ENCODE results near the gene RGPD4. TPM values are rescaled to one million over a fixed set of nuclear protein-coding genes. Genes with fewer than 3 reads are reported as not detected.

RGPD4 gene
- total RNA-seq, 5 donors from 2014 or later (not counting 1 experiment from before 2014, with no cell fraction given): 0.06 to 0.37 (median 0.26) TPM; not detected in 1

DNA sequence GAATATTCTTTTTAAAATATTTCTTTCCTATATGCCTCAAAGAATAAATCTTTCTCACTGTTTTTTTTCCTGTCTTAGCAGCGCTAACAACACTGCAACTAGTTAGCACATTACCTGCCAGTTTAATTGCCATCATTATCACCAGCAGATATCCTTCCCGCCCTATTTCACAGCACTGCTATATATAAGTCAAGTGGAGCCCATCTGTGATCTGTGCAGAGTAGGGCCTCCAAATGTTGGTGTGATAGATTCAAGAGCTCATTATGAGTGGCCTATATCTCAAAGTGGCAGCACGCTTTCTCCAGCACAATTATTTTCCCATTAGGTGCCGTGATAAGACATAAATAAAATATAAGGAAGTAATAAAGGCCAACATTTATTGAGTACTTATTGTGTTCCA lies 19.8 kb upstream of the RGPD4 start:
- POLR2A ChIA-PET: no interaction called here

DNA sequence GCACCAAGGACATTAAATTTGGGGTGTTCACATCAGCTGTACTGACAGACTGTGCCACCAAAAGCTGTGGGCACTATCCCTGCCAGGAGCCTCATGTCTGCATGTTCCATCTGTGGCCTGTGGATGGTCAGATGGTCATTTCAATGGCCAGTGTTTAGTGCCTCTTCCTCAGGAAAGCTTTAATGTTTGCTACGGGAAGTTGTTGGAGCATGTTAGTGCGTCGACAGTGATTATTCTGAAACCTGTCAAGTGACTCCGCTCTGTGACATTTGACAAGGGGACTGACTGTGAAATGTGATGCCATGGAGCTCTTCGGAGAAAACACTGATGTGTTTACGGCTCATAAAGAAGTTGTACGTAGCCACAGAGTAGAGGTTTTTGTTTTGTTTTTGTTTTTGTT lies 18.7 kb upstream of the RGPD4 start:
- Mint-ChIP-seq H3K27ac (no peak overlapping the region), H3K9me3 (peaks cover 0 to 3% (median 2%) of the 10 kb centered on the region in 3 donors), H3K36me3 (no peaks in the 10 kb centered on the region), H3K4me3 (no peak overlapping the region), H3K27me3 (peaks cover 0 to 3% of the 10 kb centered on the region in 2 donors), H3K4me1 (no peaks in the 10 kb centered on the region)
- DNase-seq (no peak), ATAC-seq (replicated peaks in 1 of 4) (no peak)
- Histone ChIP-seq H3K36me3 (ENCODE audit: control insufficient read depth in 2 of 2, extremely low read depth in 1 of 2, insufficient read depth in 1 of 2, low read length in 1 of 2) (no peaks in the 10 kb centered on the region), H3K4me3 (ENCODE audit: control insufficient read depth in 1 of 2, extremely low read depth in 1 of 2, low read length in 1 of 2) (no peak overlapping the region), H3K27ac (ENCODE audit: low read length) (no peak overlapping the region), H3K9me3 (no peaks in the 10 kb centered on the region), H3K27me3 (replicated peaks in 1 of 2; ENCODE audit: control insufficient read depth in 2 of 2, extremely low read depth in 1 of 2, insufficient read depth in 2 of 2, low read length in 1 of 2) (no peaks in the 10 kb centered on the region), H3K4me1 (ENCODE audit: control insufficient read depth in 1 of 2, extremely low read depth in 1 of 2, insufficient read depth in 2 of 2, low read length in 2 of 2) (no peaks in the 10 kb centered on the region)
- WGBS (ENCODE audit: insufficient coverage): 87% methylated on average over 7 of the region's 7 CpGs
- ChIA-PET CTCF (interaction anchor here in 1 of 2 donors (0.5 kb wide), 1 partner anchor 789 kb away, joined by 17 read pairs; no protein-coding TSS in a partner anchor), POLR2A (no interaction called here)

More for the DNA sequence above, 19.8 kb upstream of the RGPD4 start:
- Histone ChIP-seq H3K4me1 (ENCODE audit: control insufficient read depth in 1 of 2, extremely low read depth in 1 of 2, insufficient read depth in 2 of 2, low read length in 2 of 2) (no peaks in the 10 kb centered on the region), H3K27me3 (replicated peaks in 1 of 2; ENCODE audit: control insufficient read depth in 2 of 2, extremely low read depth in 1 of 2, insufficient read depth in 2 of 2, low read length in 1 of 2) (no peaks in the 10 kb centered on the region), H3K4me3 (ENCODE audit: control insufficient read depth in 1 of 2, extremely low read depth in 1 of 2, low read length in 1 of 2) (no peak overlapping the region), H3K36me3 (ENCODE audit: control insufficient read depth in 2 of 2, extremely low read depth in 1 of 2, insufficient read depth in 1 of 2, low read length in 1 of 2) (no peaks in the 10 kb centered on the region), H3K9me3 (no peaks in the 10 kb centered on the region), H3K27ac (ENCODE audit: low read length) (no peak overlapping the region)
- no peaks in the 10 kb centered on the region for H3K36me3 Mint-ChIP-seq
- CTCF ChIA-PET: no interaction called here
- no peak overlapping the region for H3K27ac Mint-ChIP-seq
- no peak overlapping the region for H3K4me3 Mint-ChIP-seq
- no CpG with 5 or more reads among the region's 4 CpGs for WGBS (ENCODE audit: insufficient coverage)
- DNase-seq (no peak), ATAC-seq (replicated peaks in 1 of 4) (no peak)
- H3K9me3 Mint-ChIP-seq: peaks cover 0 to 6% (median 2%) of the 10 kb centered on the region in 3 donors
- no peaks in the 10 kb centered on the region for H3K4me1 Mint-ChIP-seq
- H3K27me3 Mint-ChIP-seq: peaks cover 0 to 3% of the 10 kb centered on the region in 2 donors

DNA sequence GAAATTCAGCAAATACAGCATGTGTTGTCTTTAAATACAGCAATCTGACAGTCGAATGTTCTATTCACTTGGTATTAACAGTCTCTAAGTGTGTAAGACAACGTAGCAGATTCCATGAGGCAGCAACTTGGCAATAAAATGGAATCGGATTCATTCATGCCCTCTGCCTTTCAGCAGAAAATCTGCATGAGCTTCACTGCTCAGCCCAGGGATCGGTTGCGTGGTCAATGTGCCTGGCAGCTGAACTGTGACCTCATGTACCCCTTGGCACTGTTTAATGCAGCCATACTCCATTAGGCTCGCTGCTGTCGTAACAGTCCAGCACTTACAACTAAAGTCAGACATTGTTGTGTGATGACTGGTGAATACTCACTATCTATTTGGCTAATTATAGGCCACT lies 17.7 kb upstream of the RGPD4 start:
- WGBS (ENCODE audit: insufficient coverage): 81% methylated on average over 5 of the region's 7 CpGs
- H3K4me3 ChIP-seq (ENCODE audit: control insufficient read depth in 1 of 2, extremely low read depth in 1 of 2, low read length in 1 of 2): no peak overlapping the region
- DNase-seq (no peak), ATAC-seq (replicated peaks in 1 of 4) (no peak)
- no peak overlapping the region for H3K27ac ChIP-seq (ENCODE audit: low read length)
- H3K9me3 Mint-ChIP-seq: peaks cover 0 to 2% (median 0%) of the 10 kb centered on the region in 3 donors
- no peak overlapping the region for H3K4me3 Mint-ChIP-seq
- H3K4me1 ChIP-seq (ENCODE audit: control insufficient read depth in 1 of 2, extremely low read depth in 1 of 2, insufficient read depth in 2 of 2, low read length in 2 of 2): no peaks in the 10 kb centered on the region
- H3K27me3 ChIP-seq (replicated peaks in 1 of 2; ENCODE audit: control insufficient read depth in 2 of 2, extremely low read depth in 1 of 2, insufficient read depth in 2 of 2, low read length in 1 of 2): no peaks in the 10 kb centered on the region
- no peaks in the 10 kb centered on the region for H3K4me1 Mint-ChIP-seq
- H3K27me3 Mint-ChIP-seq: peaks cover 0 to 3% of the 10 kb centered on the region in 2 donors
- ChIA-PET POLR2A (no interaction called here), CTCF (no interaction called here)
- no peak overlapping the region for H3K27ac Mint-ChIP-seq
- no peaks in the 10 kb centered on the region for H3K36me3 ChIP-seq (ENCODE audit: control insufficient read depth in 2 of 2, extremely low read depth in 1 of 2, insufficient read depth in 1 of 2, low read length in 1 of 2)
- H3K36me3 Mint-ChIP-seq: no peaks in the 10 kb centered on the region
- no peaks in the 10 kb centered on the region for H3K9me3 ChIP-seq

DNA sequence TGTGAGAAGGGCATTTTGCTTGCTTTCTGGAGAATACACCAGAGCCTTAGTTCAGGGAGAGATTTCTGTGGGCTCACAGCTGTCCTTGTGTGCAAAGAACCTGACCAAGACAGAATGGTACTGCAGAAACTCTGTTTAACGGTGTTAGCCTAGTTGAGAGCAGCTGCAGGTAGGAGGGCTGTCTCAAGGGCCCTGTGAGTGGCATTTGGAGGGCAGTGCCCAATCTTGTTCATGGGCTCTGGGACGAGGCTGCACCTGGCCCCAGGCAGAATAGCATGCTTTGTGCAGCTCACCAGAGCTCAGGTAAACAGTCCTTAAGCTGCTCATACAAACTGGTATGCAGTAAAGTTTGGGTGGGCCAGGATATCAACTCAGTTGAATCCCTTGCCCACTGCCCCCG lies 16.9 kb upstream of the RGPD4 start:
- ChIA-PET POLR2A (no interaction called here), CTCF (no interaction called here)
- H3K9me3 Mint-ChIP-seq: peaks cover 0 to 5% (median 3%) of the 10 kb centered on the region in 3 donors
- H3K27ac ChIP-seq (ENCODE audit: low read length): no peak overlapping the region
- no peaks in the 10 kb centered on the region for H3K36me3 Mint-ChIP-seq
- peaks cover 0 to 3% of the 10 kb centered on the region in 2 donors for H3K27me3 Mint-ChIP-seq
- DNase-seq (no peak), ATAC-seq (replicated peaks in 1 of 4) (no peak)
- no peaks in the 10 kb centered on the region for H3K9me3 ChIP-seq
- 54% methylated on average over 3 of the region's 3 CpGs for WGBS (ENCODE audit: insufficient coverage)
- H3K4me1 Mint-ChIP-seq: no peaks in the 10 kb centered on the region
- no peaks in the 10 kb centered on the region for H3K36me3 ChIP-seq (ENCODE audit: control insufficient read depth in 2 of 2, extremely low read depth in 1 of 2, insufficient read depth in 1 of 2, low read length in 1 of 2)
- H3K4me3 Mint-ChIP-seq: no peak overlapping the region
- H3K27ac Mint-ChIP-seq: no peak overlapping the region
- no peak overlapping the region for H3K4me3 ChIP-seq (ENCODE audit: control insufficient read depth in 1 of 2, extremely low read depth in 1 of 2, low read length in 1 of 2)
- H3K27me3 ChIP-seq (replicated peaks in 1 of 2; ENCODE audit: control insufficient read depth in 2 of 2, extremely low read depth in 1 of 2, insufficient read depth in 2 of 2, low read length in 1 of 2): no peaks in the 10 kb centered on the region
- H3K4me1 ChIP-seq (ENCODE audit: control insufficient read depth in 1 of 2, extremely low read depth in 1 of 2, insufficient read depth in 2 of 2, low read length in 2 of 2): no peaks in the 10 kb centered on the region

DNA sequence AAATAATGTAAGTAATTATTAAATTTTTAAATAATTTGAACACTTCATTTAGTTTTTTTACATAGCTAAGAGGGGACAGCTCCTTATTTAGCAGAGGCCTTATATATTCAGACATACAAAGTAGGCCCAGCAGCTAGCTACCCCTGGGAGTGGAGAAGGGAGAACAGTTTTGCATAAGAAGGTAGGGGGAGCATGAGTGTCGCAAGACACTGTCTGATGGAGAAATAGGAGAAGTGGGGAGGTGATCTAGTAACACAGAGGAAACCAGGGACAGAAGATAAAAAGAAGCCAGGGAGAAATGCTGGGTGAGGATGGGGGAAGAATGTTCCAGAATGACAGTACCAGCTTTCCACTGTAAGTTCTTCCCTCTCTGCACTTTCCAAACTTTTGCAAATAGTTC lies 16.0 kb upstream of the RGPD4 start:
- CTCF ChIA-PET: no interaction called here
- DNase-seq (no peak), ATAC-seq (replicated peaks in 1 of 4) (no peak)
- POLR2A ChIA-PET: no interaction called here
- Mint-ChIP-seq H3K9me3 (peaks cover 0 to 5% (median 3%) of the 10 kb centered on the region in 3 donors), H3K27ac (no peak overlapping the region), H3K27me3 (peaks cover 0 to 3% of the 10 kb centered on the region in 2 donors), H3K36me3 (no peaks in the 10 kb centered on the region), H3K4me1 (no peaks in the 10 kb centered on the region), H3K4me3 (no peak overlapping the region)
- no peak overlapping the region for H3K4me3 ChIP-seq (ENCODE audit: control insufficient read depth in 1 of 2, extremely low read depth in 1 of 2, low read length in 1 of 2)
- H3K4me1 ChIP-seq (ENCODE audit: control insufficient read depth in 1 of 2, extremely low read depth in 1 of 2, insufficient read depth in 2 of 2, low read length in 2 of 2): no peaks in the 10 kb centered on the region
- no peaks in the 10 kb centered on the region for H3K9me3 ChIP-seq
- H3K36me3 ChIP-seq (ENCODE audit: control insufficient read depth in 2 of 2, extremely low read depth in 1 of 2, insufficient read depth in 1 of 2, low read length in 1 of 2): no peaks in the 10 kb centered on the region
- 63% methylated on average over 1 of the region's 1 CpG for WGBS (ENCODE audit: insufficient coverage)
- H3K27ac ChIP-seq (ENCODE audit: low read length): no peak overlapping the region
- no peaks in the 10 kb centered on the region for H3K27me3 ChIP-seq (replicated peaks in 1 of 2; ENCODE audit: control insufficient read depth in 2 of 2, extremely low read depth in 1 of 2, insufficient read depth in 2 of 2, low read length in 1 of 2)

DNA sequence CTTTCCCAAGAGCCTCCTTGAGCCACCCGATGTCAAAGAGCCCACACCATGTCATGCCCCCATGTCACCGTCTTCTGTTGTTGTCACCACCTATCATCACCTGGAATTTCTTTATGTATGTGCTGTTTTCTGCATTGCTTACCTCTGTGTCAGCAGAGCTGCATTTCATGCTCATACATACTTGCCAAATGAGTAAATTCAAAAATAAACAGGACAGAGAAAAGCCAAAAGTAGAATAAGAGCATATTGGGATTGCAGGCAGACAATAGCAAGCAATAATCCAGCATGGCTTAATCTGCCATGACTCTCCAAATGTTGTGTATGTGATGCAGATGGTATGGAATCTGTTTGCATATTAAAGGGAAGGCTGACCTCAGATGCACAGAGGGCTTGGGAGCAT lies 15.3 kb upstream of the RGPD4 start:
- no peaks in the 10 kb centered on the region for H3K36me3 ChIP-seq (ENCODE audit: control insufficient read depth in 2 of 2, extremely low read depth in 1 of 2, insufficient read depth in 1 of 2, low read length in 1 of 2)
- 88% methylated on average over 1 of the region's 2 CpGs for WGBS (ENCODE audit: insufficient coverage)
- ChIA-PET CTCF (no interaction called here), POLR2A (no interaction called here)
- Mint-ChIP-seq H3K4me1 (no peaks in the 10 kb centered on the region), H3K27me3 (peaks cover 0 to 3% of the 10 kb centered on the region in 2 donors), H3K36me3 (no peaks in the 10 kb centered on the region), H3K9me3 (peaks cover 0 to 3% (median 3%) of the 10 kb centered on the region in 3 donors), H3K27ac (no peak overlapping the region), H3K4me3 (no peak overlapping the region)
- no peaks in the 10 kb centered on the region for H3K27me3 ChIP-seq (replicated peaks in 1 of 2; ENCODE audit: control insufficient read depth in 2 of 2, extremely low read depth in 1 of 2, insufficient read depth in 2 of 2, low read length in 1 of 2)
- no peaks in the 10 kb centered on the region for H3K4me1 ChIP-seq (ENCODE audit: control insufficient read depth in 1 of 2, extremely low read depth in 1 of 2, insufficient read depth in 2 of 2, low read length in 2 of 2)
- ATAC-seq (replicated peaks in 1 of 4) (no peak), DNase-seq (no peak)
- H3K27ac ChIP-seq (ENCODE audit: low read length): no peak overlapping the region
- no peak overlapping the region for H3K4me3 ChIP-seq (ENCODE audit: control insufficient read depth in 1 of 2, extremely low read depth in 1 of 2, low read length in 1 of 2)
- no peaks in the 10 kb centered on the region for H3K9me3 ChIP-seq

DNA sequence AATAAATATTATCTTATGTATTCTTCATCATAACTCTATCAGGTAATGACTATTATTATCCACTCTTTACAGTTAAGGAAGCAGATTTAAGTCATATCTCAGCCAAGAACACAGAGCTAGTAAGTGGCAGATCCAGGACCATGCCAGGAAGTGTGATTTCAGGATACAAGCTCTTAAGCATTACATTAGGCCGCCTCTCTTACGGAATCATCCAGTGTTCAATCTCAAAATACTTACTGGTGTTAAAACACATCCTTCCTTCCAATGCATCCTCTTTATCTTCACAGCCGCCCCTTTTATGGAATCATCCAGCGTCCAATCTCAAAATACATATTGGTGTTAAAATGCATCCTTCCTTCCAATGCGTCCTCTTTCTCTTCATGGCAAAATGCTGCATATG lies 14.7 kb upstream of the RGPD4 start:
- no peaks in the 10 kb centered on the region for H3K9me3 ChIP-seq
- DNase-seq: no peak
- POLR2A ChIA-PET: no interaction called here
- H3K36me3 ChIP-seq (ENCODE audit: control insufficient read depth in 2 of 2, extremely low read depth in 1 of 2, insufficient read depth in 1 of 2, low read length in 1 of 2): no peaks in the 10 kb centered on the region
- peaks cover 0 to 3% of the 10 kb centered on the region in 2 donors for H3K27me3 Mint-ChIP-seq
- H3K36me3 Mint-ChIP-seq: no peaks in the 10 kb centered on the region
- no peaks in the 10 kb centered on the region for H3K4me1 Mint-ChIP-seq
- H3K4me3 ChIP-seq (ENCODE audit: control insufficient read depth in 1 of 2, extremely low read depth in 1 of 2, low read length in 1 of 2): no peak overlapping the region
- WGBS (ENCODE audit: insufficient coverage): 66% methylated on average over 2 of the region's 5 CpGs
- CTCF ChIA-PET: no interaction called here
- H3K27ac ChIP-seq (ENCODE audit: low read length): no peak overlapping the region
- H3K27me3 ChIP-seq (replicated peaks in 1 of 2; ENCODE audit: control insufficient read depth in 2 of 2, extremely low read depth in 1 of 2, insufficient read depth in 2 of 2, low read length in 1 of 2): no peaks in the 10 kb centered on the region
- ATAC-seq (replicated peaks in 1 of 4): no peak
- no peaks in the 10 kb centered on the region for H3K4me1 ChIP-seq (ENCODE audit: control insufficient read depth in 1 of 2, extremely low read depth in 1 of 2, insufficient read depth in 2 of 2, low read length in 2 of 2)
- no peak overlapping the region for H3K27ac Mint-ChIP-seq
- H3K4me3 Mint-ChIP-seq: no peak overlapping the region
- H3K9me3 Mint-ChIP-seq: peaks cover 0 to 3% (median 3%) of the 10 kb centered on the region in 3 donors
